Omental fat pad (tissue), 4 donors: ENCODE results near the gene LY6G5C. TPM values are rescaled to one million over a fixed set of nuclear protein-coding genes. Genes with fewer than 3 reads are reported as not detected.

Experiments
- ATAC-seq: fragments of 150-250 bp; one replicate; pipeline ENCODE4 v1.9.1; 2016; ENCODE audit warnings: mild to moderate bottlenecking, moderate library complexity; ENCODE audit not compliant: low FRiP score
- DNase-seq: peaks from one replicate; pipeline ENCODE4 v3.0.0-alpha.2; 2019; ENCODE audit warnings: low spot score
- CTCF ChIP-seq, 3 donors: fragments of 450-650 bp; IDR thresholded peaks; one replicate each; pipeline ENCODE4 v1.5.1; 2016 to 2017; ENCODE audit warnings: antibody characterized with exemption in 3 of 3, mild to moderate bottlenecking in 3 of 3, moderate library complexity in 2 of 3
- total RNA-seq, 4 donors: library from RNA; depleted of rRNA; stranded (reverse); fragments of >200 nt; gene quantifications; one replicate each; pipeline ENCODE4 v1.1.0, GENCODE V29; 2016

LY6G5C gene
- total RNA-seq, 4 donors from 2014 or later: 0.84 to 4.5 (median 1.3) TPM; not detected in 1

GRCh38 chr6:31706599-31706998 lies 25.7 kb upstream of the LY6G5C start, which contains the start of gene LY6G6F:
Gene LY6G6F, plus strand, starts transcription at chr6:31706866. Its CDS starts 41 bp downstream, at chr6:31706907.
- DNase-seq (no peak), ATAC-seq (no peak)
- TF ChIP-seq CTCF (IDR thresholded peaks at IDR 0.05): no peak

GRCh38 chr6:31705931-31706330 lies 25.1 kb upstream of the LY6G5C start:
- DNase-seq (no peak), ATAC-seq (no peak)
- TF ChIP-seq CTCF (IDR thresholded peaks at IDR 0.05): no peak

GRCh38 chr6:31702819-31703716 lies 22.2 kb upstream of the LY6G5C start, which contains the start of gene ABHD16A:
Gene ABHD16A, minus strand, starts transcription at chr6:31703324. Its CDS starts 43 bp downstream, at chr6:31703281.
- peak; percentile 97 for ATAC-seq
- TF ChIP-seq CTCF (IDR thresholded peaks at IDR 0.05): no peak
- DNase-seq: peak; percentile 96

- no peak for TF ChIP-seq CTCF (IDR thresholded peaks at IDR 0.05)
- ATAC-seq (no peak), DNase-seq (no peak)
These were observed 21.5 kb upstream of the LY6G5C start for GRCh38 chr6:31702405-31702818.

- DNase-seq: no peak
- ATAC-seq: no peak
- no peak for TF ChIP-seq CTCF (IDR thresholded peaks at IDR 0.05)
These were observed 21.0 kb upstream of the LY6G5C start for GRCh38 chr6:31701666-31702404.

- ATAC-seq (no peak), DNase-seq (no peak)
- no peak for TF ChIP-seq CTCF (IDR thresholded peaks at IDR 0.05)
These were observed 20.0 kb upstream of the LY6G5C start for GRCh38 chr6:31700740-31701401.
